ENCODE data around the gene DUSP18. TPM values are rescaled to one million over a fixed set of nuclear protein-coding genes. Genes with fewer than 3 reads are reported as not detected.

Gene DUSP18
- total and polyA plus RNA-seq, 2 donors (not counting 1 experiment from before 2014, with no cell fraction given) = 7.4 to 10.8 TPM

DNA sequence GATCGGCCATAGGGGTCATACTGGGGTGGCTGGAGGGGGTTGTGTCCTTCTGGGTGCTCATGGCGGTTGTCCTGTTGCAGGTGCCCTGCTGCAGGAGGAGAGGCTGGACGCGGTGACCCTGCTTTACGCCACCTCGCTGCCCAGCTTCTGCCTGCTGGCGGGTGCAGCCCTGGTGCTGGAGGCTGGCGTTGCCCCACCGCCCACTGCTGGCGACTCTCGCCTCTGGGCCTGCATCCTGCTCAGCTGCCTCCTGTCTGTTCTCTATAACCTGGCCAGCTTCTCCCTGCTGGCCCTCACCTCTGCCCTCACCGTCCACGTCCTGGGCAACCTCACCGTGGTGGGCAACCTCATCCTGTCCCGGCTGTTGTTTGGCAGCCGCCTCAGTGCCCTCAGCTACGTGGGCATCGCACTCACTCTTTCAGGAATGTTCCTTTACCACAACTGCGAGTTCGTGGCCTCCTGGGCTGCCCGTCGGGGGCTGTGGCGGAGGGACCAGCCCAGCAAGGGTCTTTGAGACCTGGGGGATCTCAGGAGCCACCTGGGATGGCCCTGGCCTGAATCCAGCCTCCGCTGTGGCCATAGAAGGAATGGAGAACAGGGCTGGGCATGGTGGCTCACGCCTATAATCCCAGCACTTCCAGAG, 21.0 kb downstream of the DUSP18 start:
- Histone ChIP-seq H3K4me3 (replicated peaks in 1 of 4; ENCODE audit: control extremely low read depth in 1 of 4, insufficient read depth in 1 of 4, low read depth in 3 of 4, low read length in 4 of 4) (no peak overlapping the region), H2AFZ (ENCODE audit: low read length) (no peak overlapping the region), H3K9me3 (ENCODE audit: control insufficient read depth, insufficient read depth, low read depth, low read length) (no peaks in the 10 kb centered on the region), H4K20me1 (ENCODE audit: control insufficient read depth, extremely low read depth, insufficient read depth, low read length) (no peaks in the 10 kb centered on the region), H3K4me2 (ENCODE audit: extremely low read depth, insufficient read depth, low read length) (no peak overlapping the region), H3K27me3 (ENCODE audit: control insufficient read depth, insufficient read depth, low read length) (no peaks in the 10 kb centered on the region), H3K79me2 (ENCODE audit: control insufficient read depth, insufficient read depth, low read length) (peaks cover 2% of the 10 kb centered on the region), H3K9ac (ENCODE audit: insufficient read depth, low read length) (no peak overlapping the region), H3K27ac (ENCODE audit: insufficient read depth, low read length) (no peak overlapping the region), H3K4me1 (ENCODE audit: control insufficient read depth, extremely low read depth, insufficient read depth, low read length) (peaks cover 14% of the 10 kb centered on the region), H3K36me3 (ENCODE audit: control insufficient read depth, insufficient read depth, low read length) (no peaks in the 10 kb centered on the region)
- TF ChIP-seq, protein P1, sequence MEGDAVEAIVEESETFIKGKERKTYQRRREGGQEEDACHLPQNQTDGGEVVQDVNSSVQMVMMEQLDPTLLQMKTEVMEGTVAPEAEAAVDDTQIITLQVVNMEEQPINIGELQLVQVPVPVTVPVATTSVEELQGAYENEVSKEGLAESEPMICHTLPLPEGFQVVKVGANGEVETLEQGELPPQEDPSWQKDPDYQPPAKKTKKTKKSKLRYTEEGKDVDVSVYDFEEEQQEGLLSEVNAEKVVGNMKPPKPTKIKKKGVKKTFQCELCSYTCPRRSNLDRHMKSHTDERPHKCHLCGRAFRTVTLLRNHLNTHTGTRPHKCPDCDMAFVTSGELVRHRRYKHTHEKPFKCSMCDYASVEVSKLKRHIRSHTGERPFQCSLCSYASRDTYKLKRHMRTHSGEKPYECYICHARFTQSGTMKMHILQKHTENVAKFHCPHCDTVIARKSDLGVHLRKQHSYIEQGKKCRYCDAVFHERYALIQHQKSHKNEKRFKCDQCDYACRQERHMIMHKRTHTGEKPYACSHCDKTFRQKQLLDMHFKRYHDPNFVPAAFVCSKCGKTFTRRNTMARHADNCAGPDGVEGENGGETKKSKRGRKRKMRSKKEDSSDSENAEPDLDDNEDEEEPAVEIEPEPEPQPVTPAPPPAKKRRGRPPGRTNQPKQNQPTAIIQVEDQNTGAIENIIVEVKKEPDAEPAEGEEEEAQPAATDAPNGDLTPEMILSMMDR (conservative IDR thresholded peaks at IDR 0.05 in 1 of 2, IDR thresholded peaks at IDR 0.05 in 1 of 2; ENCODE audit: low read depth in 1 of 2, low read length in 2 of 2) = no peak
- no peak for TF ChIP-seq EZH2 (IDR thresholded peaks at IDR 0.05; ENCODE audit: low read length, missing control alignments)
- no peak for DNase-seq (ENCODE audit: low read depth in 2 of 2)

GRCh38 chr22:30643055-30643875, 24.4 kb downstream of the DUSP18 start:
- H3K4me2 ChIP-seq (ENCODE audit: extremely low read depth, insufficient read depth, low read length) = peak overlapping the region; percentile 32

More at GRCh38 chr22:30643055-30643875, 24.4 kb downstream of the DUSP18 start:
- Histone ChIP-seq H3K79me2 (ENCODE audit: control insufficient read depth, insufficient read depth, low read length) (peaks cover 9% of the 10 kb centered on the region), H3K9me3 (ENCODE audit: control insufficient read depth, insufficient read depth, low read depth, low read length) (no peaks in the 10 kb centered on the region), H3K27ac (ENCODE audit: insufficient read depth, low read length) (peak overlapping the region; percentile 73), H3K4me1 (ENCODE audit: control insufficient read depth, extremely low read depth, insufficient read depth, low read length) (peaks cover 9% of the 10 kb centered on the region), H4K20me1 (ENCODE audit: control insufficient read depth, extremely low read depth, insufficient read depth, low read length) (no peaks in the 10 kb centered on the region), H3K9ac (ENCODE audit: insufficient read depth, low read length) (no peak overlapping the region), H3K36me3 (ENCODE audit: control insufficient read depth, insufficient read depth, low read length) (no peaks in the 10 kb centered on the region), H3K4me3 (replicated peaks in 1 of 4; ENCODE audit: control extremely low read depth in 1 of 4, insufficient read depth in 1 of 4, low read depth in 3 of 4, low read length in 4 of 4) (no peak overlapping the region), H2AFZ (ENCODE audit: low read length) (no peak overlapping the region), H3K27me3 (ENCODE audit: control insufficient read depth, insufficient read depth, low read length) (no peaks in the 10 kb centered on the region)
- no peak for DNase-seq (ENCODE audit: low read depth in 2 of 2)
- TF ChIP-seq, protein P1 (conservative IDR thresholded peaks at IDR 0.05 in 1 of 2, IDR thresholded peaks at IDR 0.05 in 1 of 2; ENCODE audit: low read depth in 1 of 2, low read length in 2 of 2) = no peak
- no peak for TF ChIP-seq EZH2 (IDR thresholded peaks at IDR 0.05; ENCODE audit: low read length, missing control alignments)
